Measurements from ENCODE around the gene LRP4. TPM values are rescaled to one million over a fixed set of nuclear protein-coding genes. Genes with fewer than 3 reads are reported as not detected.

LRP4 gene
- total and polyA plus RNA-seq, 2 of the 4 experiments (the other 2 are of a cell fraction), result 4.1 to 5.8 TPM

- Histone ChIP-seq H2AK9ac (replicated peaks; ENCODE audit: low read depth, low read length, poor library complexity) (no peak overlapping the region), H3K4ac (ENCODE audit: low read depth, low read length) (no peak overlapping the region), H4K5ac (ENCODE audit: low read depth, low read length) (no peak overlapping the region), H3K9me3 (ENCODE audit: control insufficient read depth, insufficient read depth, low read length) (no peaks in the 10 kb centered on the region), H3K14ac (replicated peaks; ENCODE audit: low read depth, low read length) (no peak overlapping the region), H2BK15ac (ENCODE audit: low read depth, low read length) (no peak overlapping the region), H2BK120ac (ENCODE audit: low read depth, low read length) (no peak overlapping the region), H2AFZ (replicated peaks; ENCODE audit: low read length, poor library complexity) (no peak overlapping the region), H3K4me3 (ENCODE audit: insufficient read depth, low read depth, low read length) (no peak overlapping the region), H3K79me1 (ENCODE audit: low read depth in 1 of 2, low read length in 2 of 2) (no peaks in the 10 kb centered on the region), H3K9ac (ENCODE audit: low read depth, low read length) (no peak overlapping the region), H4K91ac (ENCODE audit: insufficient read depth, low read depth, low read length) (no peak overlapping the region), H3K27ac (ENCODE audit: insufficient read depth, low read length) (no peak overlapping the region), H3K36me3 (ENCODE audit: control insufficient read depth, insufficient read depth, low read length) (peaks cover 2% of the 10 kb centered on the region; the same call in 1 of the 2 replicates), H3K18ac (ENCODE audit: low read depth, low read length) (no peak overlapping the region), H3K4me2 (ENCODE audit: low read depth, low read length) (no peak overlapping the region), H3K23ac (ENCODE audit: low read depth, low read length) (no peak overlapping the region), H3K56ac (ENCODE audit: extremely low read depth, insufficient read depth, low read length) (no peak overlapping the region), H4K8ac (ENCODE audit: low read depth in 2 of 2, low read length in 2 of 2) (no peak overlapping the region), H3K9me1 (ENCODE audit: insufficient read depth, low read length) (peaks cover 9% of the 10 kb centered on the region; the same call in 1 of the 2 replicates), H2BK20ac (ENCODE audit: low read depth, low read length) (no peak overlapping the region), H2AK5ac (ENCODE audit: low read depth, low read length) (no peak overlapping the region), H3K27me3 (ENCODE audit: control insufficient read depth, insufficient read depth, low read length) (no peaks in the 10 kb centered on the region), H3K4me1 (ENCODE audit: control insufficient read depth, insufficient read depth, low read length) (peaks cover 8% of the 10 kb centered on the region), H2BK5ac (ENCODE audit: low read depth, low read length, poor library complexity, severe bottlenecking) (no peak overlapping the region), H4K20me1 (ENCODE audit: insufficient read depth, low read length) (no peaks in the 10 kb centered on the region)
- DNase-seq (no peak), ATAC-seq (ENCODE audit: low read depth) (no peak)
- TF ChIP-seq NFE2L2 (IDR thresholded peaks at IDR 0.05; ENCODE audit: low read depth, low read length), result no peak
- BruUV-seq (replicated peaks), result no TSS peak
- ChIA-PET CTCF (no interaction called here), POLR2A (ENCODE audit: unreplicated experiment) (no interaction called here)
- whole genome bisulfite sequencing, 2 experiments (ENCODE audit: extremely low coverage in 2 of 2, insufficient read length in 1 of 2), result 93% methylated on average over 3 of the region's 6 CpGs; no CpG with 5 or more reads in 1 of the 2 experiments
- intact Hi-C loops (cut with micrococcal nuclease) (no loop called here), dilution Hi-C loops (cut with HindIII; ENCODE audit: low sequenced_read_pairs, unreplicated experiment) (no loop called here), in situ Hi-C loops (cut with MboI; ENCODE audit: low sequenced_read_pairs) (no loop called here)
Measured at GRCh38 chr11:46902694-46903093, 15.7 kb downstream of the LRP4 start.
